GM19238 (cell line): Measurements from ENCODE around the gene SEC31A.

Source experiments
- DNase-seq: peaks from one replicate; pipeline ENCODE4 v3.0.0; 2011; ENCODE audit warnings: low spot score; ENCODE audit not compliant: insufficient read length

Gene SEC31A

DNA sequence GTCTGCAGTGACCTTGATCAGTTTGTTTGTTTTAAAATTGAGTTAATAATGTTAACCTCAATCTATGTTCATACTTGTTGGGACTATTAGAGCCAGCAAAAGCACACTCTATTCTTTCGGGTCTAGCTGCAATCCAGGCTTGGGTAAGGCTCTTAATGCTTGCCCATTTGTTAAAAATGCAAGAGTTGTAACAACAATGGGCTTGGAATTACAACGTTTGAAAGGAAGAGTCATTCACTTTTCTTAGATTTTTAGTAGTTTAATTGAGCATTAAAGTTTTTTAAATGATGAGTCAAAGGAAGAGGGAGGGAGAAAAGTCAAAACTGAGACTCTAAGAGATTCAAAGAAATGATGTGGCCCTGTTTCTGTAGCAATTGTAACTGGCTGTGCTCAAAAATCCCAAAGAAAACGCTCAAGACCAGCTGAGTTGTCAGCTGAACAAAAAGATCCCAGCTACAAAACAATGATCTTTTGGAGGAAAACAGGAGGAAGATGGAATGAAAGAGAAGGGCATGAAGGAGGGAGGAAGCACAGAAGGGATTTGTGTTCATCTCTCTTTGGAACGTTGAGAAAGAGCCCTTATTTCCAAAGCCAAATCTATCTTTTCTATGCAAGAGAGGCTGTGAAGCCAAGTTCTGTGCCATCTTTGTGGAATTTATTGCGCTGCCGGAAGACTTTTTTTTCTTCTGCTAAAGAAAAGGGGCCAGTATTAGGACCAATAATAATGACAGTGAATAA, 97.9 kb downstream of the SEC31A start:
- no peak for DNase-seq

DNA sequence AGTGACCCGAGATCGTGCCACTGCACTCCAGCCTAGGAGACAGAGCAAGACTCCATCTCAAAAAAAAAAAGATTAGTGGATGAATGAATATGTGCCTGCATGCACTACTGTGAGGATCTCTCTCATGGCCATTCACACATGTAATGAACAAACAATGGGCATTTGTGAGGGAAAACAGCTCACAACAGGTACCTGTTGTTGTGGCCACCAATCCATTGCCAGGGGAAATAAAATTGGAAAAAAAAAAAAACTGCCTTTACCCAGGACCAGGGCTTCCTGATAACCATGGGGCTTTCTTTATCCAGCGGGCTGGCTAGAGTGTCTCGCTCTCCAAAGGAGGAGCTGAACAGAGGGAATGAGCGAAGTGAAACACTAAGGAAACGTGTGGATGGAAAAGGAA, 99.8 kb downstream of the SEC31A start:
- no peak for DNase-seq

GRCh38 chr4:82790060-82790660, 100.8 kb downstream of the SEC31A start:
- no peak for DNase-seq

GRCh38 chr4:82789025-82789776, 101.8 kb downstream of the SEC31A start:
- no peak for DNase-seq

GRCh38 chr4:82787342-82787741, 103.6 kb downstream of the SEC31A start:
- no peak for DNase-seq

GRCh38 chr4:82786828-82787227, 104.1 kb downstream of the SEC31A start:
- no peak for DNase-seq

- no peak for DNase-seq
These were observed 105.1 kb downstream of the SEC31A start for GRCh38 chr4:82785611-82786400.

GRCh38 chr4:82784681-82785610, 106.0 kb downstream of the SEC31A start:
- no peak for DNase-seq

GRCh38 chr4:82782626-82783345, 108.2 kb downstream of the SEC31A start:
- DNase-seq: no peak

GRCh38 chr4:82780752-82781231, 110.2 kb downstream of the SEC31A start:
- no peak for DNase-seq

- no peak for DNase-seq
These were observed 110.7 kb downstream of the SEC31A start for GRCh38 chr4:82780170-82780751.

- no peak for DNase-seq
These were observed 111.9 kb downstream of the SEC31A start for GRCh38 chr4:82779032-82779431.

DNA sequence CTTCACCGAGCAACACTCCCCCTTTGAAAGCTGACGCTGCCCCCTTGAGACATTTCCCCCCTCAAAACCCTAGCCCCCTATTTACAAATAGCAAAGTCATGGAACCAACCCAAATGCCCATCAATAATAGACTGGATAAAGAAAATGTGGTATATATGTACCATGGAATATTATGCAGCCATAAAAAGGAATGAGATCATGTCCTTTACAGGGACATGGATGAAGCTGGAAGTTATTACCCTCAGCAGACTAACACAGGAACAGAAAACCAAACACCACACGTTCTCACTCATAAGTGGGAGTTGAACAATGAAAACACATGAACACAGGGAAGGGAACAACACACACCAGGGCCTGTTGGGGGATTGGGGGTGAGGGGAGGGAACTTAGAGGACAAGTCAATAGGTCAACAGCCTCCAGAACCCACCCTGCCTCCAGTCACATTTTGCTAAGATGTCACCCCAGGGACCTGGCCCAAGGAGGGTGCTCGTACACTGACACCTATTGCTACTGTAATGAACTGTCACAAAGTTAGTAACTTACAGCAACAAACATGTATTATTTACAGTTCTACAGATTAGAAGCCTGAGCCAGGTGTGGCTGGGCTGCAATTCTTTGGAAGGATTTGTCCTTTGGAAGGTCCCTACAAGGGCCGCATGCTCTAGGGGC, 113.0 kb downstream of the SEC31A start:
- DNase-seq: no peak

GRCh38 chr4:82776925-82777542, 113.9 kb downstream of the SEC31A start:
- no peak for DNase-seq

- no peak for DNase-seq
These were observed 115.7 kb downstream of the SEC31A start for GRCh38 chr4:82775243-82775642.

- DNase-seq: no peak
These were observed 116.2 kb downstream of the SEC31A start for GRCh38 chr4:82774711-82775171.

DNA sequence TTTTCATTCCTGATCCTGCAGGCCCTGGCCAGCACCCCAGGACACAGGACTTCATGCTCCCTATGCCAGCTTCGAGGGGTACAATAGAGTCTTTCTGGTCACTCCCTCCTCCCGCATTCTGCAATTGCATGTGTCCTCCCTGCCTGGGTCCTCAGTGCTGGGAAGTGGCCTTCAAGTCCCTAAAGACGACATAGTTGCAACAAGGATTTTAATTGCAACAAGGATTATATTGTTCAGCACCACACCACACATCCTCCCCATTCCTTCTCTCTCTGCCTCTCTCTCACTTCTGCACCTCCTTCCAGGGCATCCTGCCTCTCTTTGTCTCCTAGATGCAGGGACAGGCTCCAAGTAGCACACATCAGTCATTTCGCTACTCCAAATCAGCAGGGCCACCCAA, 117.9 kb downstream of the SEC31A start:
- no peak for DNase-seq

DNA sequence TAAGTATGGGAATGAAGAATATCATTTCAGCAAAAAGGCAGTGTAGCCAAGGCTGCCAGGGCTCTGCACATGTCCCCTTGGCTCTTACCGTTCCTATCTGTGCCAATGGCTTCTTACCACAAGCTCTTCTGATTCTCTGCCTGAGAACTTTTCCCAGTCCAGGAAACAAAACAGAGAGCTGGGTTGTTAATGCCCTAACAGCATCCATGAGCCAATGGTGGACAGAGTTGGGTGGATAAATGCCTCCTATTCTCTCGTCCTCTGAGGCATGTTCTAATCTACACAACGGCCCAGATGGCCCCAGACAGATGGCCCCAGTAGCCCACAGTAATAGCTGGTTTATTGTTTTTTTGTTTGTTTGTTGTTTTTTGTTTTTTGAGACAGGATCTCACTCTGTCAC, 120.3 kb downstream of the SEC31A start:
- DNase-seq: no peak
